Kidney (tissue), 14 donors: ENCODE data around the gene TECTB. TPM values are rescaled to one million over a fixed set of nuclear protein-coding genes. Genes with fewer than 3 reads are reported as not detected.

Experiments
- DNase-seq, 5 donors: peaks; one replicate each; pipeline ENCODE4 v3.0.0-alpha.2; 2013 to 2020
- FAIRE-seq: peaks from 2 replicates; lab custom pipeline; 2012; peaks lifted over from hg19 to GRCh38; lab: Jason Lieb, UNC
- H3K27ac ChIP-seq, 2 donors: one replicate each; pipeline ENCODE4 v1.7.0; 2013; ENCODE audit warnings: low read depth in 2 of 2, low read length in 2 of 2, inconsistent platforms in 1 of 2
- H3K27me3 ChIP-seq: one replicate; pipeline ENCODE4 v1.7.1; 2013; ENCODE audit warnings: low read length, inconsistent platforms; ENCODE audit not compliant: control insufficient read depth, insufficient read depth
- H3K36me3 ChIP-seq, 3 donors: one replicate each; pipeline versions ENCODE4 v1.7.0 to v1.7.1; 2013; ENCODE audit warnings: low read length in 3 of 3, control low read depth in 1 of 3, inconsistent platforms in 1 of 3; ENCODE audit not compliant: insufficient read depth in 3 of 3, control insufficient read depth in 2 of 3
- H3K4me1 ChIP-seq, 3 donors: one replicate each; pipeline versions ENCODE4 v1.7.0 to v1.7.1; 2013; ENCODE audit warnings: low read length in 3 of 3, inconsistent platforms in 1 of 3, low read depth in 1 of 3; ENCODE audit not compliant: control insufficient read depth in 2 of 3, insufficient read depth in 2 of 3
- H3K4me3 ChIP-seq, 3 donors: one replicate each; pipeline versions ENCODE4 v1.7.0 to v1.8.1; 2013; ENCODE audit warnings: low read length in 3 of 3, control low read depth in 1 of 3, inconsistent platforms in 1 of 3
- H3K9ac ChIP-seq, 3 donors: one replicate each; pipeline versions ENCODE4 v1.7.0 to v1.7.1; 2013; ENCODE audit warnings: low read length in 3 of 3, control low read depth in 1 of 3, inconsistent platforms in 1 of 3
- H3K9me3 ChIP-seq, 3 donors: one replicate each; pipeline versions ENCODE4 v1.7.0 to v1.7.1; 2013; ENCODE audit warnings: low read length in 3 of 3, control low read depth in 1 of 3, inconsistent platforms in 1 of 3; ENCODE audit not compliant: control insufficient read depth in 2 of 3, insufficient read depth in 1 of 3
- intact Hi-C: fragments of 100-400 bp; cut with DNase I; formaldehyde crosslinking; loops from one replicate; pipeline ENCODE4 v1.11.1; 2022
- polyA plus RNA-seq: library from polyadenylated mRNA; stranded (reverse); fragments of 350-450 nt; fragmentation: Illumina TruSeq; extraction: RNeasy Lipid Tissue Mini Kit (QIAGEN cat#74804); gene quantifications from one replicate; pipeline ENCODE4 v1.2.3, GENCODE V29; 2014; ENCODE audit warnings: low read depth, low replicate concordance; ENCODE audit not compliant: insufficient read depth
- total RNA-seq: library from RNA; stranded (reverse); fragmentation: NEBNext Ultra II Directional; extraction: Animal tissue kit (Norgen Biotek cat#: 25700); gene quantifications from one replicate; pipeline ENCODE4 v1.2.1, GENCODE V29; 2021
- TF ChIP-seq, protein P1 (sequence below): IDR thresholded peaks from 3 replicates; pipeline ENCODE4 v1.5.1; 2012; ENCODE audit warnings: mild to moderate bottlenecking, moderate library complexity, borderline replicate concordance; ENCODE audit not compliant: insufficient read depth; ENCODE audit errors: extremely low read depth
- donor health status: control.
- donor health status: control.
- donor health status: control.
- donor health status: control.
- donor health status: control.
- donor health status: DM: yes; HTN: yes; CAD: no.
- donor health status: Normal renal cell carcinoma (clear cell type).

TECTB gene
- total and polyA plus RNA-seq, 2 donors from 2014 or later: not detected

DNA sequence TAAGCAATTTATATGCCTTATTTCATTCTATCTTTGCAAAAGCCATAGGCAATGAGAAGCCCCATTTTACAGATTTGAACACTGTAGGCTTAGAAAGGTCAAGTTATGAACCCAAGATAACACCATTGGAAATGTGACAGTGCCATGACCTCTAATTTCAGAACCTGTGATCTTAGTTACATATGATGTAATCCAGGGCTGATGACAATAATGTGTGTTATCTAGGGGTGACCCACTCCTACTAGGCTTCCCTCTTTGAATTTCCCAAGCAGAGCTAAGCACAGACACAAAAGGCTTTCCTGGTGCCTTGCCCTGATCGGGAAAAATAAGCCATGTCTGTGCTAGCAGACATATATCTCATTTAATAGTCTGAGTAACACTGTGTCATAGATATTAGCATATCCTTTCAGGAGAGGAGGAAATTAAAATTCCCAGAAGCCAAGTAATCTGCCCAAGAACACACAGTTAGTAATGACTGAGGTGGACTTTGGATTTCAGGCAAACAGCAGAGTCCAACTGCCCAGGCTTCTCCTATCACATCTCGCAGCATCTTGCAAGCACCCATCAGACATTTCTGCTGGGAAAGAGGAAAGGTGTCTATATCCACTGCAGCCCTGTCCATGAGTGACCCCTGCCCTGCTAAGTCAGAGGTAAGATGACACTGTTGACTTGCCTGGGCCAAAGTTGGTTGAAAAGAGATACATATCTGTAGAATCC, 2.8 kb upstream of the TECTB start:
- H3K9me3 ChIP-seq: no peaks in the 10 kb centered on the region
- TF ChIP-seq, protein P1, sequence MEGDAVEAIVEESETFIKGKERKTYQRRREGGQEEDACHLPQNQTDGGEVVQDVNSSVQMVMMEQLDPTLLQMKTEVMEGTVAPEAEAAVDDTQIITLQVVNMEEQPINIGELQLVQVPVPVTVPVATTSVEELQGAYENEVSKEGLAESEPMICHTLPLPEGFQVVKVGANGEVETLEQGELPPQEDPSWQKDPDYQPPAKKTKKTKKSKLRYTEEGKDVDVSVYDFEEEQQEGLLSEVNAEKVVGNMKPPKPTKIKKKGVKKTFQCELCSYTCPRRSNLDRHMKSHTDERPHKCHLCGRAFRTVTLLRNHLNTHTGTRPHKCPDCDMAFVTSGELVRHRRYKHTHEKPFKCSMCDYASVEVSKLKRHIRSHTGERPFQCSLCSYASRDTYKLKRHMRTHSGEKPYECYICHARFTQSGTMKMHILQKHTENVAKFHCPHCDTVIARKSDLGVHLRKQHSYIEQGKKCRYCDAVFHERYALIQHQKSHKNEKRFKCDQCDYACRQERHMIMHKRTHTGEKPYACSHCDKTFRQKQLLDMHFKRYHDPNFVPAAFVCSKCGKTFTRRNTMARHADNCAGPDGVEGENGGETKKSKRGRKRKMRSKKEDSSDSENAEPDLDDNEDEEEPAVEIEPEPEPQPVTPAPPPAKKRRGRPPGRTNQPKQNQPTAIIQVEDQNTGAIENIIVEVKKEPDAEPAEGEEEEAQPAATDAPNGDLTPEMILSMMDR: no peak
- H3K9ac ChIP-seq: no peak overlapping the region
- no peaks in the 10 kb centered on the region for H3K27me3 ChIP-seq
- no peak overlapping the region for H3K27ac ChIP-seq
- no peaks in the 10 kb centered on the region for H3K4me1 ChIP-seq
- no peak for FAIRE-seq
- DNase-seq: no peak
- H3K36me3 ChIP-seq: no peaks in the 10 kb centered on the region
- no peak overlapping the region for H3K4me3 ChIP-seq
- intact Hi-C loops: no loop called here

DNA sequence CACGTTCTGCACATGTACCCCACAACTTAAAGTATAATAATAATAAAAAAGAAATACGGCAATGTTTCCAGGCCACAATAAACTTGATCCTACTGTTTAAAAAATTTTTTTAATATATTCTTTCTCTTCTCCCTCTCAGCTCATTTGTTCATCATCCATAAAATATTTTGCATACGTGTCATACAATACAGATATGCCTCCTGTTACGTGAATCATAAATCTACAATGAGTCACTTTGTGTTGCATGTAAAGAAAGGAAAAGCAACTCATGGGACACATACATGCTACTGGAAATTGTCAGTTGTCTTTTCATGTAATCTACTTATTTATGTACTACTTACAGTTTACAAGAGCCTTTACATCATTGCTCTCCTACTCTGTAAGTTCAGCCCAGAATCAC, 1.1 kb upstream of the TECTB start:
- no peak overlapping the region for H3K4me3 ChIP-seq
- FAIRE-seq (no peak), DNase-seq (no peak)
- intact Hi-C loops: no loop called here
- H3K27me3 ChIP-seq: no peaks in the 10 kb centered on the region
- no peaks in the 10 kb centered on the region for H3K4me1 ChIP-seq
- TF ChIP-seq, protein P1: no peak
- H3K9ac ChIP-seq: no peak overlapping the region
- H3K36me3 ChIP-seq: no peaks in the 10 kb centered on the region
- H3K9me3 ChIP-seq: no peaks in the 10 kb centered on the region
- no peak overlapping the region for H3K27ac ChIP-seq

DNA sequence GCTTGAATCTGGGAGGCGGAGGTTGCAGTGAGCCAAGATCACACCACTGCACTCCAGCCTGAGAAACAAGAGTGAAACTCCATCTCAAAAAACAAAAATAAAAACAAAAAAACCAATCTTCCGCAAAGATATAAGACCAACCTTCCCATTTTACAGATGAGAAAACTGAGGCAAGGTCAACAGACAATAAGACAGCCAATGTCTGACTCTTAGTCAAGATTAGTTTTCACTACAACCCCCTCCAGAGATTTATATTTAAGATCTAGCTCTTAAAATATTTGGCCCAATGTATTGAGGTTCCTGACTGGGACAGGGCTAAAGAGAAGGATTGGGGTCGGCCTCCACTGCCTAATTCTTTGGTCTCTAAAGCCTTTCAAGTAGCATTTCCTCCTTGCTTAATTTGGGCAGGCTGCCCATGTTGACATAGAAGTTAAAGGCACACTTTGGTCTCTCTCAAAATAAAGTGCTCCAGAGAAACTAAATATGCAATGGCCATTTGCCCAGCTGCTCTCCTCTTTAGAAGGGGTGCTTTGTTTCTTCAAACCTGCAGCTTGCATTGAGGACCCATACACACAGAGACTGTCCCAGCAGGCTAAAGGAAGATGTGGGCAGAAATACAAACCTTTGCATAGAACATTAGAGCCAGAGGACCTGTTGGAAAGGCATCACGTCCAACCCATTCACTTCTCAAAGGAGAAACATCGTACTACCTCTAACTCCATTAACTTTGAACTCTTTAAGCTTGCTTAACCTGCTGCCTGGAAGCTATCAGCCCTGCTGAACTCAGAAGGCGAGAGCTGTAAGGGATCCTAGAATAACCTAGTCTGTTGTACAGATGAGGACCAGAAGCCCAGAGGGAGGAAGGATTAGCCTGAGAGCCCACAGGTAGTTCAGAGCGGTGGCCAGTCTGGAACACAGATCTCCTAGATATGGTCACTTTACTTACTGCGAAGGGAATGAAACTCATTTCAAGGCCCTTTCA, 3.9 kb downstream of the TECTB start:
- Histone ChIP-seq H3K9me3 (no peaks in the 10 kb centered on the region), H3K4me1 (no peaks in the 10 kb centered on the region), H3K4me3 (no peak overlapping the region), H3K27me3 (no peaks in the 10 kb centered on the region), H3K27ac (no peak overlapping the region), H3K9ac (no peak overlapping the region), H3K36me3 (no peaks in the 10 kb centered on the region)
- DNase-seq (no peak), FAIRE-seq (no peak)
- TF ChIP-seq, protein P1: no peak
- intact Hi-C loops: no loop called here
